K562 (cell line): ENCODE results near the gene UBN2. TPM values are rescaled to one million over a fixed set of nuclear protein-coding genes. Genes with fewer than 3 reads are reported as not detected.

Experiments used
- BHLHE40 ChIP-seq: IDR thresholded peaks from 2 replicates; pipeline ENCODE4 v1.6.1; 2011; ENCODE audit warnings: low read length, improper control_type of control experiment
- CREB5 ChIP-seq: fragments of 250-450 bp; sonication (Bioruptor Pico); IDR thresholded peaks from 2 replicates; pipeline ENCODE4 v1.5.0; 2020; ENCODE audit warnings: mild to moderate bottlenecking
- ETS1 ChIP-seq: conservative IDR thresholded peaks from 2 replicates; pipeline ENCODE4 v1.6.1; 2011; ENCODE audit warnings: low read depth, mild to moderate bottlenecking, low read length; ENCODE audit not compliant: control insufficient read depth
- GTF2E2 ChIP-seq: fragments of 200-800 bp; sonication (Bioruptor generic); IDR thresholded peaks from 2 replicates; pipeline ENCODE4 v1.6.1; 2016; ENCODE audit warnings: missing genetic modification characterization, missing compliant biosample characterization
- KLF6 ChIP-seq: fragments of 250-450 bp; sonication (Bioruptor Pico); IDR thresholded peaks from 2 replicates; pipeline ENCODE4 v1.4.0; 2020; ENCODE audit warnings: mild to moderate bottlenecking, moderate library complexity, borderline replicate concordance
- MAFG ChIP-seq: fragments of 450-650 bp; conservative IDR thresholded peaks from 2 replicates; pipeline ENCODE4 v1.6.1; 2016; ENCODE audit warnings: missing genetic modification characterization, missing compliant biosample characterization
- MBD1 ChIP-seq: fragments of 250-450 bp; sonication (Bioruptor Pico); IDR thresholded peaks from 2 replicates; pipeline ENCODE4 v1.8.0; 2022; ENCODE audit warnings: inconsistent platforms
- MEF2D ChIP-seq: conservative IDR thresholded peaks from 2 replicates; pipeline ENCODE4 v1.6.1; 2016; ENCODE audit warnings: low read depth, missing genetic modification characterization, missing compliant biosample characterization
- MXI1 ChIP-seq: IDR thresholded peaks from 2 replicates; pipeline ENCODE4 v1.6.1; 2011; ENCODE audit warnings: low read depth, mild to moderate bottlenecking, improper control_type of control experiment, low read length
- POLR2H ChIP-seq: IDR thresholded peaks from 2 replicates; pipeline ENCODE4 v1.6.1; 2016; ENCODE audit warnings: missing genetic modification characterization, low read depth, mild to moderate bottlenecking, control low read depth, missing compliant biosample characterization, moderate library complexity
- TAF15 ChIP-seq: fragments of 200-400 bp; formaldehyde crosslinking; IDR thresholded peaks from 2 replicates; pipeline ENCODE4 v1.6.1; 2017; ENCODE audit warnings: mild to moderate bottlenecking, low read depth, low read length, moderate library complexity
- TAF7 ChIP-seq: fragments of 450-650 bp; IDR thresholded peaks from 2 replicates; pipeline ENCODE4 v1.6.1; 2016; ENCODE audit warnings: missing genetic modification characterization, missing compliant biosample characterization
- ZNF507 ChIP-seq: conservative IDR thresholded peaks from 2 replicates; pipeline ENCODE4 v1.6.1; 2017; ENCODE audit warnings: missing genetic modification characterization, missing compliant biosample characterization
- ZNF57 ChIP-seq: fragments of 450-650 bp; formaldehyde crosslinking; IDR thresholded peaks from 2 replicates; pipeline ENCODE4 v1.4.0; 2020; ENCODE audit warnings: mild to moderate bottlenecking, moderate library complexity
- ZNF696 ChIP-seq: fragments of 250-450 bp; sonication (Bioruptor Pico); conservative IDR thresholded peaks from 2 replicates; pipeline ENCODE4 v1.4.0; 2020; ENCODE audit warnings: mild to moderate bottlenecking, moderate library complexity
- polyA plus RNA-seq, 8 experiments: library from polyadenylated mRNA; depleted of rRNA in 4 of 8; stranded (reverse) in 5 of 8; unstranded in 3 of 8; fragments of >200 nt; fragmentation: Nextera tagmentation in 2 of 8; fragmentation: Illumina TruSeq in 1 of 8; extraction: Ambion mirVana in 2 of 8; extraction: Trizol in 1 of 8; gene quantifications; 2 replicates each; pipeline versions ENCODE4 v1.2.1 to v1.2.3, GENCODE V29; 2011 to 2014; ENCODE audit warnings: inconsistent platforms in 1 of 8, missing spikeins in 1 of 8
- total RNA-seq, 7 experiments: library from RNA; depleted of rRNA in 6 of 7; stranded (reverse); fragments of >200 nt in 6 of 7; fragmentation: Illumina TruSeq in 2 of 7; extraction: Trizol in 2 of 7; gene quantifications; 2 replicates each; pipeline versions ENCODE4 v1.2.1 to v1.2.3, GENCODE V29; 2011 to 2021; ENCODE audit warnings: low replicate concordance in 1 of 7
- TF ChIP-seq, protein P1 (sequence below): sonication (generic); formaldehyde crosslinking; IDR thresholded peaks from 2 replicates; pipeline ENCODE4 v1.8.0; 2023; ENCODE audit warnings: mild to moderate bottlenecking, missing genetic modification reagents
- TF ChIP-seq, protein P2 (sequence below): fragments of 250-450 bp; sonication (Bioruptor Pico); IDR thresholded peaks from 2 replicates; pipeline ENCODE4 v1.4.0; 2020; ENCODE audit warnings: mild to moderate bottlenecking
- TF ChIP-seq, protein P3 (sequence below), 2 experiments: IDR thresholded peaks; 2 replicates each; pipeline ENCODE4 v1.6.1; 2012; ENCODE audit warnings: improper control_type of control experiment in 2 of 2, low read depth in 2 of 2, low read length in 2 of 2, borderline replicate concordance in 1 of 2

UBN2 gene
- total and polyA plus RNA-seq, 9 of the 15 experiments (the other 6 are each of a cell fraction or from before 2014, with no cell fraction given): 1.2 to 19.5 (median 9.9) TPM

GRCh38 chr7:139230484-139230773 lies 608 bp upstream of the UBN2 start (continued):
- TF ChIP-seq MAFG (tag): no peak
- TF ChIP-seq TAF7 (tag): no peak
- no peak; the same call in 1 of the 2 replicates for TF ChIP-seq GTF2E2 (tag)
- TF ChIP-seq BHLHE40: no peak
- TF ChIP-seq, protein P1, sequence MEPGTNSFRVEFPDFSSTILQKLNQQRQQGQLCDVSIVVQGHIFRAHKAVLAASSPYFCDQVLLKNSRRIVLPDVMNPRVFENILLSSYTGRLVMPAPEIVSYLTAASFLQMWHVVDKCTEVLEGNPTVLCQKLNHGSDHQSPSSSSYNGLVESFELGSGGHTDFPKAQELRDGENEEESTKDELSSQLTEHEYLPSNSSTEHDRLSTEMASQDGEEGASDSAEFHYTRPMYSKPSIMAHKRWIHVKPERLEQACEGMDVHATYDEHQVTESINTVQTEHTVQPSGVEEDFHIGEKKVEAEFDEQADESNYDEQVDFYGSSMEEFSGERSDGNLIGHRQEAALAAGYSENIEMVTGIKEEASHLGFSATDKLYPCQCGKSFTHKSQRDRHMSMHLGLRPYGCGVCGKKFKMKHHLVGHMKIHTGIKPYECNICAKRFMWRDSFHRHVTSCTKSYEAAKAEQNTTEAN (CRISPR knock-in tag): no peak
- no peak for TF ChIP-seq TAF15
- TF ChIP-seq POLR2H (tag): no peak
- TF ChIP-seq CREB5 (CRISPR knock-in tag): no peak
- TF ChIP-seq MXI1: no peak
- TF ChIP-seq MBD1 (CRISPR knock-in tag): no peak; the same call in 1 of the 2 replicates
- TF ChIP-seq ZNF507 (tag): no peak
- TF ChIP-seq, protein P2, sequence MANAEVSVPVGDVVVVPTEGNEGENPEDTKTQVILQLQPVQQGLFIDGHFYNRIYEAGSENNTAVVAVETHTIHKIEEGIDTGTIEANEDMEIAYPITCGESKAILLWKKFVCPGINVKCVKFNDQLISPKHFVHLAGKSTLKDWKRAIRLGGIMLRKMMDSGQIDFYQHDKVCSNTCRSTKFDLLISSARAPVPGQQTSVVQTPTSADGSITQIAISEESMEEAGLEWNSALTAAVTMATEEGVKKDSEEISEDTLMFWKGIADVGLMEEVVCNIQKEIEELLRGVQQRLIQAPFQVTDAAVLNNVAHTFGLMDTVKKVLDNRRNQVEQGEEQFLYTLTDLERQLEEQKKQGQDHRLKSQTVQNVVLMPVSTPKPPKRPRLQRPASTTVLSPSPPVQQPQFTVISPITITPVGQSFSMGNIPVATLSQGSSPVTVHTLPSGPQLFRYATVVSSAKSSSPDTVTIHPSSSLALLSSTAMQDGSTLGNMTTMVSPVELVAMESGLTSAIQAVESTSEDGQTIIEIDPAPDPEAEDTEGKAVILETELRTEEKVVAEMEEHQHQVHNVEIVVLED (CRISPR knock-in tag): no peak
- TF ChIP-seq, protein P3, sequence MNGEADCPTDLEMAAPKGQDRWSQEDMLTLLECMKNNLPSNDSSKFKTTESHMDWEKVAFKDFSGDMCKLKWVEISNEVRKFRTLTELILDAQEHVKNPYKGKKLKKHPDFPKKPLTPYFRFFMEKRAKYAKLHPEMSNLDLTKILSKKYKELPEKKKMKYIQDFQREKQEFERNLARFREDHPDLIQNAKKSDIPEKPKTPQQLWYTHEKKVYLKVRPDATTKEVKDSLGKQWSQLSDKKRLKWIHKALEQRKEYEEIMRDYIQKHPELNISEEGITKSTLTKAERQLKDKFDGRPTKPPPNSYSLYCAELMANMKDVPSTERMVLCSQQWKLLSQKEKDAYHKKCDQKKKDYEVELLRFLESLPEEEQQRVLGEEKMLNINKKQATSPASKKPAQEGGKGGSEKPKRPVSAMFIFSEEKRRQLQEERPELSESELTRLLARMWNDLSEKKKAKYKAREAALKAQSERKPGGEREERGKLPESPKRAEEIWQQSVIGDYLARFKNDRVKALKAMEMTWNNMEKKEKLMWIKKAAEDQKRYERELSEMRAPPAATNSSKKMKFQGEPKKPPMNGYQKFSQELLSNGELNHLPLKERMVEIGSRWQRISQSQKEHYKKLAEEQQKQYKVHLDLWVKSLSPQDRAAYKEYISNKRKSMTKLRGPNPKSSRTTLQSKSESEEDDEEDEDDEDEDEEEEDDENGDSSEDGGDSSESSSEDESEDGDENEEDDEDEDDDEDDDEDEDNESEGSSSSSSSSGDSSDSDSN (IDR thresholded peaks at IDR 0.05; ENCODE audit: borderline replicate concordance in 1 of 2, low read depth in 2 of 2, low read length in 2 of 2): no peak
- no peak for TF ChIP-seq MEF2D (tag)
- TF ChIP-seq KLF6 (CRISPR knock-in tag): no peak
- no peak for TF ChIP-seq ETS1
- TF ChIP-seq ZNF696 (CRISPR knock-in tag): no peak
- no peak for TF ChIP-seq ZNF57 (CRISPR knock-in tag)
